GM19452 (cell line): ENCODE data around the gene SLC12A2.

Source experiments
- ATAC-seq: cut with Tn5 transposase; IDR thresholded peaks from one replicate; pipeline ENCODE4 v1.9.1; 2021; ENCODE audit not compliant: unreplicated experiment

The SLC12A2 gene

DNA sequence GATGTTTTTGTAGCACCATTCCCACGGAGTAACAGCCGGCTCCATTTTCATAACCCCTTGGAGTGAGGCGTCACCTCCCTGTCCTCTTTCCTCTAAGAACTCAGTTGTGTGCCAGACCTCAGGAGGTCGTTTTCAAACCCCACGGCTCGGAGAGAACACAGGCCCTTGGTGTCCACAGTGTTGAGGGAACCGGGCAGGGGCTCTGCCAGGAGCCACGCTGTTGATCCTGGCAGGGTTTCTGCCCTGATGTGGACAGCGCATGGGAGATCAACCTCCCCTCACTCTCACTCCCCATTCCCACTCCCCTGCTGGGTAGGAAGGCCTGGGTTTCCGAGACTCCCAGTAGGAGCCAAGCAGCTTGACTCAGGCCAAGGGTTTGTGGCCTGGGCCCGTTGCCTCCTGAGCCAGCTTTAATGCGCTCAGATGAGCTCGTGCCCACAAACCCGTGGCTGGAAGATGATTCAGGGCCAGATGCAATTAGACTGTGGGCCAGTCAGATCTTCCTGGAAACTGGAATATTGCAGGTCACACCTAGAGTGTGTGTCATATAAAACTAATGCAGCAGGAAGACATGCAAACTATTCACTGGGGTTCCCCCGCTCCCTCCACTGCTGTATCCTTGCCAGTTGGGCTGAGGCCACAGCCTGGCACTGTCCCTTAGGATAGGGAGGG is 133.4 kb downstream of the SLC12A2 start:
- ATAC-seq, result no peak

DNA sequence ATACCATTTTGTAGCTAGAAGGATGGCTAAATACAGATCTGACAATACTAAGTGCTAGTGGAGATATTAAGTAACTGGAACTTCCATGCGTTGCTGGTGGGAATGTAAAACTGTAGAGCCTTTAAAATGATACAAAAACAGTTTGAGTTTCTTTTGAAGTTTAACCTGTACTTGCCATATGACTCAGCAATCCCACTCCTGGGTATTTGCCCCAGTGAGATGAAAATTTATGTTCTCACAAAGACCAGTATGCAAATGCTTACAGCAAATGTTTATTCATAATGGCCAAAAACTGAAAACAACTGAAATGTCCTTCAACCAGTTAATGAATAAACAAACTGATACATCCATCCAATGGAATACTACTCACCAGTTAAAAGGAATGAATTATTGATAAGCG is 137.3 kb downstream of the SLC12A2 start:
- ATAC-seq, result no peak

DNA sequence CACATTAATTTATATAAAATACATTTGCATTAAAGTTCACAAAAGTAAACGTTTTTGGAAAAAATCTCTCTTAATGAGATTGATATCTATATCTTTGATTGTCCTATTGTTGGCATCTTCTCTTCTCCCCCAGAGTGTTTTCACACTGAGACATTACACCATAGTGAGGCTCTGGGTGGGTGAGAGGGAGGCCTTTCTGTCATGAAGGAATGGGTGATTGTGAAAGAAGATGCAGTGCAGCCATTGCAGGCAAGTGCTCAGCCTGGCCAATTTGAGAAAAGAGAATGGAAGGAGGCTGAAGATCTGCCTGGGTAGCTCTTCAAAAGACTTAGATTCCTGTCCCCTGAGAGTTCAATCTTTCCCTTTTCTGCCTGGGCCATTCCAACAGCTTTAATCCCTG is 140.8 kb downstream of the SLC12A2 start:
- ATAC-seq, result no peak

- no peak for ATAC-seq
Measured at GRCh38 chr5:128225245-128226030, 141.9 kb downstream of the SLC12A2 start.

GRCh38 chr5:128228008-128228407 is 144.4 kb downstream of the SLC12A2 start:
- no peak for ATAC-seq

DNA sequence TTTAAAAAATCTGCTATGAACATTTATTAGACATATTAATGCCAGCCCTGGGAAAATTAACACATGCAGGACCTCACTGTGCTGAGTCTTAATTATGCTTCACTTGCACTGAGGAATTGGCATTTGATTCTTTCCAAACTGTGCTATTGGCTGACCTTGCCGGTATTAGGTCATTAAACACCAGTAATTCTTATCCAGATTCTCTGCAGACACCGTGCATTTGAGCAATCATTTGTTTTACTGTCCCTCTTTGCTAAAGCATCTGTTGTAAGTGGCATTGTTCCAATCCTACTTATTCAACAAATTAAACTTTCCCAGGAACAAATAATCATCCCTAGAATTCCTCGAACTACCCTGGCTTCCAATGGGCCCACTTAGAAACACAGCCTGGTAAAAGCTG is 145.0 kb downstream of the SLC12A2 start:
- no peak for ATAC-seq

DNA sequence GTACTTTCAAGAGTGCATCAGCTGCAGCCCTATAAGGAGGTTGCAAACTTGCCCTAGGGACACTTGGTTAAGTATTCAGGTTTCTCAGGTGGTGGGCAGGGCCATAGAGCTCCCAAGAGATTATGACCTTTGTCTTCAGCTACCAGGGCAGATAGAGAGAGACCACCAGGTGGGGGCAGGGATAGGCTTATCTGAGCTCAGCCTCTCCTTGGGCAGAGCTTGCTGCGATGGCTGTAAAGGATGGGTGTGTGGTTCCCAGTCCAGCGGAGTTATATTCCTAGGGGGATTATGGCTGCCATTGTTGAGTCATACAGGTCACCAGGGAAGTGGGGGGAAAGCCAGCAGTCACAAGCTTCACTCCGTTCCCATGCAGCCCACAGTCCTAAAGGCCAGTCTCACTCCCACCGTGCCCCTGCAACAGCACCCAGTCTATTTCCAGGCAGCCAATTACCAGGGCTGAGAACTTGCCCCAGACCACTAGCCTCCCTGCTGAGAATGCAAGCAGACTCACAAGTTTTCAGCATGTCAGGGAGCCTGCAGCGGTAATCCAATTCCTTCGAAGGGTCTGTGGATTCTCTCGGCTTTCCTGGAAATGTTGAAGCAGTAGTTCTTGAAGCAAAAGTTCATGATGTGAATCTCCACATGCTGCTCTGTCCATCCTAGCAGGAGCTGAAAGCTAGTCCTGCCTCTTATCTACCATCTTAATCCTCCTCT is 151.5 kb downstream of the SLC12A2 start:
- ATAC-seq, result no peak

- no peak for ATAC-seq
Measured at GRCh38 chr5:128236334-128236733, 152.8 kb downstream of the SLC12A2 start.

- ATAC-seq, result no peak
Measured at GRCh38 chr5:128237000-128237399, 153.4 kb downstream of the SLC12A2 start.

DNA sequence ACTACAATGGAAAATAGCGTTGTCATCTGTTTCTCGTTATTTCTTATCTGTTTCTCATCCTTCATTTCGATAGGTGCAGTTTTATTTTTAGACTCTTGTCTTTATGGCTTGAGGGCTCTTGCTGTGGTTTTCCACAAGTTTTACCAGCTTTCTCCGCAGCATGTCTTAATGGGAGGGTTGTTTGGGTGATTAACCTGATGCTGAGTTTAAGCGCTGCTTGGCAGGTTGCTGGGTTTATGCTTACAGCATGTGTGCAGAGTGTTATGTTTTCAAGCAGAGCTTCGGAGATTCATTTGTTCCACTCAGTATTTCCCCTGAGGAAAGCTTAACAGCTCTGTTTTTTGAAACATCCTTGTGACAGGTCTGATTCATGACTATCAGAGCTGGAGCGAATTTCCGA is 154.0 kb downstream of the SLC12A2 start:
- no peak for ATAC-seq
